ENCODE measurements around the gene MSI2.

The MSI2 gene

DNA sequence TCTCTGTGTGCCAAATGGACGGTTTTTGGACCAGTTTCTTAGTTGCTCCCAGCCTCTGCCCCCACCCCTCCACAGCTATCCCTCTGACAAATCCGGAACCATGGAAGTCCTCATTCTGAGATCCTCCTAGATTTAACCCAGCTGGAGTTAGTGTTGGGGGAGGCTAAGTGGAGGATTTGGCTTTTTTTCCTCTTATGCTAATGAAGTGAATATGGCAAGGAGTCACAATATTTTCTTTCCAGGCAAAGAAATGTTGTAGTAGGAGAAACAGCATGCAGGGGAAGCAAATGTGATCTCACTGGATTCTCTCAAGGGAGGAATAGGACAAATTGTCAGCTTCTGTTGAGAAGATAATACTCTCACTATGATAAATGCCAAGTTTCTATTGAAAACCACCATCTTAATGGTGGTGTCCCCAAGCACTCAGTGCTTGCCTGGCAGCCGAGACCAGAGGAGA, 159.5 kb downstream of the MSI2 start:
- DNase-seq (ENCODE audit: low read depth in 2 of 2), result no peak

DNA sequence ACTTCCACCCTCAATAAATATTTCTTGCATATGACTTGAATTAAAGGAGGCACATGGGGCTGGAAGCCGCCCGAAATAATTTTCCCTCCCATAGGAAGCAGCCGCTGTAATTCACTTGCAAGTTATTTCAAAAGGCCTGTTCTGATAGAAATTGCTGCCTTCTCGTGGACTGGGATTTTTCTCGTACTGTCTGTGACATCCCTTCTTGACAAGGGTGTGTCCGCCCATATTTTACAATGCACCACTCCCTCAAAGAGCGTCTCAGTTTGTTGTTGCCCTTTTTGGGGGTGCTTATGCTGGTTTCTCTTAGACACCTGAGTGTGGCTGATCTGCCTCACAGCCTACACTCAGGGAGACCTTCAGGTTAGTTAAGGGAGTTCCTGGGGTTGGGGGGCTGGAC, 160.0 kb downstream of the MSI2 start:
- DNase-seq (ENCODE audit: low read depth in 2 of 2), result no peak

DNA sequence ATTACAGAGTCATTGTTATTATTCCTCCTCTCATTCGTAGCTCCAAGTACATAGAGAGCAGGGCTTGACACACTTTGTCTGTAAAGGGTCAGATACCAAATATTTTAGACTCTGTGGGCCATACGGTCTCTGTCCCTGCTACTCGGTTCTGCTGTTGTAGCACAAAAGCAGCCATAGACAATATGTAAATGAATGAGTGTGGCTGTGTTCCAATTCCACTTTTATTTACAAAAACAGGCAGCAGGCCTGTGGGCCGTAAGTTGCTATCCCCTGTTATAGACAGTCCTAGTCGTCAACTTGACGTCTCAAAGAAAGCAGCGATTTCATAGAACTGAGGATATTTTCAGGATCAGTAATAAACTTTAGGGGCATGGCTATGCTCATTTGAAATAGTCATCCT, 161.6 kb downstream of the MSI2 start:
- no peak for DNase-seq (ENCODE audit: low read depth in 2 of 2)

DNA sequence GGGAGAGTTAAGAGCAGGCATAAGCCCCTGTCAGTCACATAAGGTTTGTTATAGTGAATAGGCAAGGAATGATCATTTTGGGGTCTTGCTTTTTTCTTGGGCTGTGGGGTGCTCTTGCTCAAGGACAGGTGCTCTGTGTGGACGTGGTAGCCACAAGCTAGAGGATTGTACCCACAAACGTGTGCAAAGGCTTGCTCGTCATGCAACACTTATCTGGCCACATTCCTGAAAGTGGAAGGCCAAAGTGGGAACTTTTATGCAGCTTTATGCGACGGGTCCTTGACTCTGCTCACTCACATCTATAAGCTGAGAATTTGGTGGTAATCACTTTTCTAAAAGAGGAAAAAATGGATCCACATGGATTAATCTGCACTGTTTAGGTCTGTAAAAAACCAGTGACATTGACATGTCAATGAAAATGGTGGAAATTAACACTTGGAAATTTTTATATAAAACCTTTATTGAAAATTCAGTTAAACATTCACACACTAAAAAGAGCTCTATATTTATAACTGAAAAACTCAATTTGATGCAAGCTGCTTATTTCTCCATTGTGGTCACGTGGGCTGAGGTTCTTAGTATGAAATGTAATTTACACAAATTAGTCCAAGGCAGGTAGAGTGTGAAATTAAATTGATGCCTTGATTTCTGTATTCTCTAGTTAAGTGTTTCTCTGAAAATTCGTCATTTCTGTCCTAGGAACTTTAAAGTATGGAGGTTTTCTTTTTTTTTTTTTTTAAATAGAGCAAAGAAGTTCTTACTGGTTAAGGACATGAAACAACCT, 162.3 kb downstream of the MSI2 start:
- DNase-seq (ENCODE audit: low read depth in 2 of 2), result no peak

DNA sequence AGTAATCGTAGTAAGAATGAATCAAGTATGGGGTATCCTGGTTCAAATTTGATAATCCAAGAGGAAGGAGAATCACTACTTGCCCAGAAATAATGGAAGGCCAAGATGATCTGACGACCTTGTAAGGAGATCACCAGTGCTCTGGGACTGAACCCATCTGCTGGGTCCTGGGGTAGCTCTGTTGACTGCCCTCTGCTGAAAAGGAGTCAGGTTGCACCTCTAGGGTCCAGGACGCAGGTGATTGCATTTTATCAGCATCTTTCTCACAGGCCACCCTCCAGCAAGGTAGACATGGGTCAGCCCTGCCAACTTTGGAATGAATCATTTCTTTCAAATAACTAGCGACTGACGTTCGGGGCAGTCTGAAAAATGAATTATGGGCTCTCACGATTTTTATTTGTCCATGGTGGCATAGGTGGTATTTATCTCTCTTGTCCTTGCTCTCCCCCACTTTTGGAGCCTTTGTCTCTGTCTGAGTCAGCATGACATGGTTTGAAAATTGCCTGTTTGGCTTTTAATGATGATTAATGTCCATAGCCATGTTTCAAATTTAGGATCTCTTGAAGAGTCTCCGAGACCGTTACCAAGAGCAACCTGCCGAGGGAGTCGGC, 163.7 kb downstream of the MSI2 start:
- no peak for DNase-seq (ENCODE audit: low read depth in 2 of 2)

DNA sequence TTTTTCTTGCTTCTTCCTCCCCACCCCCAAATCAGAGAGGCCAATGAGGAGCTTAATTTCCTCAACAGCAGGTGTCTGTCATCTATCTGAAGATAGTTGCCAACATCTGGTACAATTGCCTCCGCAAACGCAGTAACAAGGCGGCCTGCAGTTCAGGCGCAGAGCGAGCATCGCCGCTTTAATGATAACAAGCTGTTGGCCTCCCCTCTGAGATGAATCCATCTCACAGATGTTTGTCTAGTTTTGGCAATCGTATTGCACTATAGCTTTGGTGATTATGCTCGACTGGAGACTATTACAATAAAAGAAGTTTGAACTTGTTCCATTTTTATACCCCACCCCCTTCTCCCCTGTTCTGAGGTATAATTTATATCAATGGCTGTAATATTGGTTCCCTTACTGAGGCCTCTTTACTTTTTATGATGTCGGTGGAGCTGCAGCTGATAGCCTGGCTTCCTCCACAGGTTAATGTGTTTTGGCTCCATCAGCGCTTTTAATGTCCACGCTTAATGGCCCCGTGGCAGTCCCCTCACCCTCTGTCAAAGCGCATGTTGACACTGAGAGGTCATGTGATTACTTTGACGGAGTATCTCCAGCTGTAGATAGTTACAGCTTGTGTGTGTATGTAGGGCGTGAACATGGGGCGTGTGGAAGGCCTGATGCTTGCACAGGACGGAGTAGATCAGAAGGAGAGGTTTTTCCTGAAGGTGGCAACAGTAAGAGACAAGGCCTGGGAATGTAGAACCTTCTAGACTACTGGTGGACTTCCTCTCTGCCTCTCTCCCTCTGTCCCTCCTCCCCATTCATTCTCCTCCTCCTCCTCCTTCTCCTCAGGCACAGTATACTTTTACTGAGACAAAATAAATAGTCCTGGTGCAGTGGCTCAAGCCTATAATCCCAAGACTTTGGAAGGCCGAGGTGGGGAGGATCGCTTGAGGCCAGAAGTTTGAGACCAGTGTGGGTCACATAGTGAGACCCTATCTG, 164.7 kb downstream of the MSI2 start:
- DNase-seq (ENCODE audit: low read depth in 2 of 2), result no peak

DNA sequence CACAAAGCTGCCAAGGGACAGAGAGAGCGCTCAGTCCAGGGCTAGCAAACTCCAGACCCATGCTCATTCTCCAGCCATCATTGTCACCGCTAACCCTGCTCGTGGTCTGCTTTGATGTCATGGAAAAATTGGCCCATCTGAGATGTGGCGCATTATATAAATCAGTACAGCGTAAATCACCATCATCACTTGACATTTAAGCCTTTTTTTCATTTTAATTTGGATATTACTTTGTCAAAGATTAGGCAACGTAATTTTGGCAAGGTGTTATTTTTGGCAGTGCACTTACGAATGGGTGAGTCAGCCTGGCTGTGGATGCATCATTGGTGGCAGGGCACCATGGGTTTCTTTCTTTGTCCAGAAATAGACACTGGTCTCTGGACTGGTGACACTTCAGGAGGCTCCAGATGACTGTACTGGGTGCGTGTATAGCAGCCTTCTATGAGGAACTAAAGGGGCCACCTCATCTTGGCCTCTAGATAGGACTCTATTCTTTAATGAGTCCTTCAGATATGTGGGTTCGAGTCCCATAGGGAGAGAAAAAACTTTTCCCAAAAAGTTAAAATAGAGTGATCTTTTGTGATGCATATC, 166.3 kb downstream of the MSI2 start:
- DNase-seq (ENCODE audit: low read depth in 2 of 2), result no peak

DNA sequence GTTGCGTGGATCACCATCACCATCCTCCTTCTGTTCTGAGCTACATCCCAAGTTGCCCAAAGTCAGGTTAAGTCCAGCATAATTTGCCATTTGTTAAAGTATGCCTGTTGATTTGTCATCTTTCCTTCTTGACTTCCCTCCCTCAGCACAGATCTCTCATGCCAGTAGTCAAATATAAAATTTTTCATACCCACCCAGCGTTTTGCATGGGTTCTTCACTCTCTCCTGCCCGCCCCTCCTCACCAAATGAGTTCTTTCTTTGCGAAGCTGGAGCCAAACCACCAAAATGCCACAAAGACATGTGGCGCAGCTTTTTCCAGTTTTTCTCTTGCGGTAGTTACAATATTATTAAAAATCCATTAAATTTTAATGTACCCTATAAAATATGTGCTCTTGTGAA, 167.2 kb downstream of the MSI2 start:
- no peak for DNase-seq (ENCODE audit: low read depth in 2 of 2)

DNA sequence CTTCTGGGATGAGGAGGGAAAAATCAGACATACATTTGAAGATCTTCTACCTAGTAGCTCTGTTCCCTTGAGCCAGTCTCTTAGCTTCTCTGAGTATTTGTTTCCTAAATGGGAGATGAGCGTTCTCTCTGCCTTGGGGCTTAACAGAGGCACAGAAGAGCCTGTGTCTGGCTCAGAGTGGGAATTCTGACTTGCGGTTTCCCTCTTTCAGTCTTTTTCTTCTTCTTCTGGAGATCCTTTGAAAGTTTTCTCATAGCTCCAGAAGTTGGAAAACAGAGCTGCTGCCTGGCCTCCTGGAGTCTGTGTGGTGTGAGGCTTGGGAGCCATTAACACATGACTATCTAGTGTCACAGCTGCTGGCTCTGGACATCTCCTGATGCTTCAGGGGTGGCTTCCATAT, 167.9 kb downstream of the MSI2 start:
- no peak for DNase-seq (ENCODE audit: low read depth in 2 of 2)

DNA sequence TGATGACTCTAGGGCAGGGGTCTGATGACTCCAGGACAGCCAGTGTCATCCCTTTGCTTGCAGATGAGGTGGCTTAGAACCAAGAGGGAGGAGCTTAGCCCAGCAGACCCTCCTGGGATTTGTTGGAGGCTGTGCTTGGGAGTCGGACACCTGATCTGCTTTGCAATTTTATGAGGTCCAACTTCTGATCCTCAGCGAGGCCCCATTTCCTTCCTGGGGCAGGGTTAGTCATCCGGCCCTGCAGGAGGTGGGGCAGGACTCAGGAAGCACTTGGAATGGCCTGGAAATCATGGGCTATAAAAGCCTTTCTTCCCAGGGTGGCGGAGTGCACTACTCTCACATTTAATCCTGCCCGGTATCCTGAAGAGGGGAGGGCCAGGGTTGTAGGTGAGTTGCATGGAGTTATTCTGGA, 168.5 kb downstream of the MSI2 start:
- DNase-seq (ENCODE audit: low read depth in 2 of 2), result no peak

DNA sequence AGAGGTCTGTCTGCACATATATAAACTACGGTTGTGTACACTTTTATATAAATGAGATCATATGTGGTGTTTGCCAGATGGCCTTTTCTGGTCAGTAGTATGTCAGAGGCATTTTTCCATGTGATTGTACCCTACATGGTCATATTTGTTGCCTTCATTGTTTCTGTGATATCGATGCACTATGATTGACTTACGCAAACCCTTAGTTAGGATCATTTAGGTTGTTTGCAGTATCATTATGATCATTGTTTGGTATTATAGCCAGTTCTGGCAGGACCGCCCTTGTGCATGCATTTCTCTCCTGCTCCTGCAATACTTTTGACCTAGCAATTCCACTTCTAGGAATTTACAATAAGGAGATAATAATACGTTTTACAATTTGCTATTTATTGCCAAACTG, 169.1 kb downstream of the MSI2 start:
- no peak for DNase-seq (ENCODE audit: low read depth in 2 of 2)

DNA sequence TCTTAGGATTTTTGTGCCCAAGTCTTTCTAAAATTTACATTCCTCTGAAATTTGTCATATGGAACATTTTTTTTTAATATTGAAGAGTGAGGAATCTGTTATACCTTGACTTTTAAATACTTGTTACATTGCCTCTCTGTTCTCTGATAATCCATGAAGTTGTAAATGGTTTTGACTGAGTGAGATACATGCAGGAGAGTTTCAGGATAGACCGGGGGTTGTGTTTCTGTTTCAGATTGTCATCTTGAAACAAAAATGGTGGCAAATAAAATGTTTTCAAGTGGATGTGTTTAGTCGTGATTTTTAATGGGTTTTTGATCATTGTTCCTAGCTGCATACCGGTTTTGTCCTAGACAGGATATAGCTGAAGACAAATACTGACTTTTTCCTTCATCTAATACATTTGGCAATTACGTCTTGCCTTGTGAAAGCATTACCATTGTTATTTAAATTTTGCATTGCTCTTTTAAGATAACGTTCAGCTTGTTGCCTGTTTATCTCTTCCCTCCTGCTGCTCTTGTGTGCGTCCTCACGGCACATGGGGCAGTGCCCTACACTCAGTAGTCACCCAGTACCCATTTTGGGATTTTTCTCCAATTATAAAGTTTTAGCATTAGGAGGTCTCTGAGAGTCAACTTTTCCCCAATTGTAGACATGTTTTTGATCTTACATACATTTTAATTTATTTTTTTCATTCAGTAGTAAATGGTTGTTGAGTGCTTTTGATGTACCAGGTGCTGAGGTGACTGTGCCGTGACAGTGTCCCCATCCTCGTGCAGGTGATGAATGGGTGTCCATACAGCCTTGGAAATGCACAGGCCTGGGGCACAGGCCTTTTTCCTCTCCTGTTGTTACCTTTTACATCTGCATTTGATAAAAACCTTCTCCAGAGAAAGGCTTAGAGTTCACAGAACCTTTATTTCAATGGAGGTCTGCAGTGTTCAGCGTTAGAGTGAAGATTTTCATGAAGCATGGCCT, 169.9 kb downstream of the MSI2 start:
- no peak for DNase-seq (ENCODE audit: low read depth in 2 of 2)

DNA sequence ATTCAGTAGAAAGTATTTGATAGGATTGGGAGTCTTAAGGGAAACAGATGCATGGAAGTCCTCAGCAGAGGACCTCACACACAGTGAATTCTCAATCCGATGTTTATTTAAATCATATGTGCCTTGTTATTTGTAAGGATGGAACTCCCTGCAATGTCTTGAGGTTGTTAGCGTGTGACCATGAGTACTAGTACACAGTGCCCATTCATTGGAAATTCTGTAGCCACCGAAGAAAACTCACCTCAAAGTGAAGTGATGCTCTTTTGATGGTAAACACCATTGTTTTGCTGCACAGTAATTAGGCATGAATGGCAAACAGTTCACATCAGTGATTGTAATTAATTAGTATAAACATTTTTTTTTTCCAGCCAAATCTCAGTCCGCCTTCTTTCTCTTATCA, 173.6 kb downstream of the MSI2 start:
- no peak for DNase-seq (ENCODE audit: low read depth in 2 of 2)

DNA sequence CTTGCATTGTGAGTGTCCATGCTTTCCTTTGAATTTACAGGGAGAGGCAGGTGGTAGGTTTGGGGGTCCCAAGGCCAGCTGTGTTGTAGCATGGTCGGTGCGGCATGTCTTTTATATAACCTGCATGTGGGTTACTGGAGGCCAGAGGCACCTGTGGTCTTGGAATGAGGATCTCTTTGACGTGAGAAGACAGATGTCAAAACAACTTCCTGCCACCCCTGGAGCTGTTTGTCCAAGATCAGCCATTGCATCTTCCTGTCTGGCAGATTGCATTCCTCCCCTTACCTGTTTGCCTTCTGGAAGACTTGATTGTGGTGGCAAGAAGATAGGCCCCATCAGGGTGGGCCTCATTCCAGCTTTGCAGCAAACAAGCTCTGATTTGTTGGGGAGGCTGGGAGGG, 175.1 kb downstream of the MSI2 start:
- no peak for DNase-seq (ENCODE audit: low read depth in 2 of 2)

DNA sequence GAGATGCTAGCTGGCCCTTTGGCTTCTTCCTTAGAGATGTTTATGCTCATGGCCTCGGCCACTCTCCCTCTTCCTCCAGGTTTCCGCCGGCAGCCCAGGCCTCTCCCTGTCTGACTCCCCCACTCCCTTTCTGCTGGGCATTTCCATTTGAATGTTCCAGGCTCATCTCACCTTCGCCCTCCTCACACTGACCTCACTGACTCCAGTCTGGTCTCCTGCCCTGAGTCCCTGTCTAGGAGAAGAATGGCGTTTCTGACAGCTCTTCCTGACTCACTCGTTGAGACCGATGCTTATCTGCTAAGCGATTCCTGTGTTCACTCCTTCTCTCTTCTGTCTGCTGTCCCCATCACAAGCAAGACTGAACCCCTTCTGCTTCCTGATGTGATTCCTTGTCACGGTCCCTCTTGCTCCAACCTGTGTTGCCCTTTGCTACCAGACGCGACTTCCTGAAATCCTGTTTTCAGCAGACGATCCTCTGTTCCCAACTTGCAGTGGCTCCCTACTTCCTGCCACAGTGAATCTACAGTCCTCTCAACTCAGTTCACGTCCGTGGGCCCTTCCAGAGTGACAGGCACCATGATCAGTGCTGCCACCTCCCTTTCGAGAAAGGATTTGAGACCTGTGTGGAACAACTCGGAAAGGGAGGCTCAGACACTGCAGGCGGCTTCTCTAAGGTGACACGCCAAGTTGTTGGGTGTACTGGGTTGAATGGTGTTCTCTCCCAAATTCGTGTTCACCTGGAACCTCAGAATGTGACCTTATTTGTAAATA, 176.4 kb downstream of the MSI2 start:
- no peak for DNase-seq (ENCODE audit: low read depth in 2 of 2)

DNA sequence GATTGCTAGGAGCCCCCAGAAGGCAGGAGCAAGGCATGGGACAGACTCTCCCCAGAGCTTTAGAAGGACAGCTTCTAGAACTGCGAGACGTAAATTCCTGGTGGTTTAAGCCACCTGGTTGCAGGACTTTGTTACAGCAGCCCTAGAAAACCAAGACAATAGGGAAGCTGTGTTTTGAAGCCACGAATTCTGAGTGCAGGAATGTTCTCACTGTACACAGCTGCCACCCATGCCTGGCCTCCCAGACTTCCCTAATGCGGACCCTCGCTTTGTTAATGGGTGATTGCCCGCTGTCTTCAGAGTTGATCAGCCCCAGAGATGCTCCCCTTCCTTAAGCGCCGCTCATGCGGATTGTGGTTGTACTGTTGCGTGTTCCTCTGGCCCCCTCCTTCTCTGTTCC, 177.1 kb downstream of the MSI2 start:
- DNase-seq (ENCODE audit: low read depth in 2 of 2), result no peak

DNA sequence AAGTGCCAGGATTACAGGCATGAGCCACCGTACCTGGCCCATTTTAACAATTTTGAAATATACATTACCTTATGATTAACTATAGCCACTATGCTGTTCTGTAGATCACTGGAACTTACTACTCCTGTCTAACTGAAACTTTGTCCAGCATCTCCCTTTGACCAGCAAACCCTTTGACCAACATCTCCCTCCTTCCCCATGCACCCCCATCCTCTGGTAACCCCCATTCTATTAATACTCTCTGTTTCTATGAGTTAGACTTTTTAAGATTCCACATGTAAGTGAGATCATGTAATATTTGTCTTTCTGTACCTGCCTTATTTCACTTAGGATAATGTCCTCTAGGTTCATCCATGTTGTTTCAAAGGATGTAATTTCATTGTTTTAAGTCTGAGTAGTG, 178.0 kb downstream of the MSI2 start:
- DNase-seq (ENCODE audit: low read depth in 2 of 2), result no peak

DNA sequence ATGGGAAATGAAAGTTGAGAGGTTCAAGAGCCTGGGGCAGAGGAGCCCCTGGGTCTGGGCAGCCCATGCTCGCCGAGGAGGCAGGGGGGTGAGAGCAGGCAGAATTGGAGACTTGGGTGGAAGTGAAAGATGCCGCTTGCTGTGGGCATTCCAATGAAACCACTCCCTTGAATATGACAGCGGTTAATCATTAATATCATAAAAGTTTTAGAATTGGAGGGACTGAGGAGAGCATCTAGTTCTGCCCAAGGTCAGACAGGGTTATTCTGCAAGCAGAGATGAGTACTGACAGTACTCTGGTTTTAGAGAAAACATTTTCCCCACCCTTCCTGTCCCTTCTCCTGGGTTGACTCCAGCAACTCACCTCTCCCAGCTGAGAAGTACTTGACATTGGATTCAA, 180.2 kb downstream of the MSI2 start:
- no peak for DNase-seq (ENCODE audit: low read depth in 2 of 2)

DNA sequence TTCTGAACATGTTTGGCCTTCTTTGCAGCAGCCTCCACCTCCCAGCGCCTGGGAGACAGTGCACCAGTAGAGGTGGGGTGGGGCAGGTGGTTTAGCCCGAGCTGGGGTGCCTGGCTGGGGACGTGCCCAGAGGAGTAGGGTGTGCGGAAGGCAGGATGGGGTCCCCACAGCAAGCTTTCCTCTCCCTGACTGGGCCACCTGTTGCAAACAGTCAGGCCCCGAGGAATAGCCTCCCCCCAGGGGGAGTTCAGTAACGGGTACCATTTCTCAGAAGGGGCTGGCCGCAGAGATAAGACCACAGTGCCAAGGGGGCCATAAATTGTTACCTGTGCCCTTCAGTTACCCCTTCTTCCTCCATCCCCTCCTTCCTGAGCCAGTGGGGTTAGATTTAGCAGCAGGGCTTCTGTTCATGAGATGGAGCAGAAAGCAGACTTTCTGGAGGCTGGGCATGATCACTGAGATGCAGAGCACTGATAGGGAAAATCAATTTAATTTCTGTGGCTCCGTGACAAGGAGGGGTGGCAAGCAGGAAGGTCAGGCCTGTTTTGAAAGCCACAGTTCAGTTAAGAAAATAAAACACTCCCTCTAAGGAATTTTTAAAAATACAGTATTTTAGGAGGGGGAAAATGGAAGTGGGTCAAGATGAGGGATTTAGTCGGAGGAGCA, 181.9 kb downstream of the MSI2 start:
- no peak for DNase-seq (ENCODE audit: low read depth in 2 of 2)

DNA sequence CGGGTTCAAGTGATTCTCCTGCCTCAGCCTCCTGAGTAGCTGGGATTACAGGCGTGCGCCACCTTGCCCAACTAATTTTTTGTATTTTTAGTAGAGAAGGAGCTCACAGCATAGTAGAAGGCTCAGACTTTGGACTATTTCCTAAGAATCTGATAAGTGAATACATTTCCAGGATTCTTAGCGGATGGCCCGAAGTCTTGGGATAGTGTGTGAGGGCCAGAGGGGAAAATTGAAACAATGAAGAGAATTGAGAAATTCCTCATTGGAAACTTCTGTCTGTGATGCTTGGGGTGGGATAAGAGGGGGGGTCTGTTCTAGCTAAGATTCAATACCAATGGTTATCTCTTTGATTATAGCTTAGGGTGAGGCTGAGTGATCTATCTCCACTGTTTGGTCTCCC, 183.3 kb downstream of the MSI2 start:
- DNase-seq (ENCODE audit: low read depth in 2 of 2), result no peak

Measured in stimulated activated CD8-positive, alpha-beta memory T cell treated with anti-CD3 and anti-CD28 coated beads, Interleukin-15, amount 100 ng/mL, for 4 hours (primary cell).